Tibial artery (tissue), 4 donors: ENCODE data around the gene OR9I1.

Source experiments
- DNase-seq, 2 donors: peaks; one replicate each; pipeline ENCODE4 v3.0.0-alpha.2; 2019
- H3K27ac ChIP-seq, 2 donors: fragments of 200-600 bp; sonication (generic) in 1 of 2; 1 replicate in 1 of 2; 2 replicates in 1 of 2; pipeline ENCODE4 v1.5.1; 2018 to 2019; ENCODE audit warnings: mild to moderate bottlenecking in 1 of 2
- H3K27me3 ChIP-seq, 2 donors: fragments of 200-600 bp; sonication (generic) in 1 of 2; one replicate each; pipeline versions ENCODE4 v1.5.1 to v1.6.0; 2016 to 2019
- H3K36me3 ChIP-seq, 3 donors: fragments of 200-600 bp; sonication (generic) in 2 of 3; one replicate each; pipeline ENCODE4 v1.5.1; 2016 to 2019; ENCODE audit warnings: mild to moderate bottlenecking in 2 of 3
- H3K4me1 ChIP-seq, 4 donors: fragments of 200-600 bp; sonication (generic) in 2 of 4; 1 replicate in 3 of 4; 2 replicates in 1 of 4; pipeline ENCODE4 v1.5.1; 2016 to 2019
- H3K4me3 ChIP-seq, 2 donors: fragments of 200-600 bp; sonication (generic) in 1 of 2; 1 replicate in 1 of 2; 2 replicates in 1 of 2; pipeline ENCODE4 v1.5.1; 2018 to 2019; ENCODE audit warnings: mild to moderate bottlenecking in 2 of 2
- H3K9me3 ChIP-seq, 3 donors: fragments of 200-600 bp; sonication (generic) in 1 of 3; one replicate each; pipeline ENCODE4 v1.5.1; 2016 to 2019
- intact Hi-C: fragments of 100-400 bp; cut with DNase I; formaldehyde crosslinking; loops from one replicate; pipeline ENCODE4 v1.15.0; 2023; ENCODE audit warnings: low total_unique reads
- TF ChIP-seq, protein P1 (sequence below), 2 experiments: fragments of 200-600 bp in 1 of 2; fragments of 450-650 bp in 1 of 2; IDR thresholded peaks; one replicate each; pipeline ENCODE4 v1.5.1; 2017 to 2019; ENCODE audit warnings: antibody characterized with exemption in 2 of 2, mild to moderate bottlenecking in 1 of 2, moderate library complexity in 1 of 2

The OR9I1 gene

DNA sequence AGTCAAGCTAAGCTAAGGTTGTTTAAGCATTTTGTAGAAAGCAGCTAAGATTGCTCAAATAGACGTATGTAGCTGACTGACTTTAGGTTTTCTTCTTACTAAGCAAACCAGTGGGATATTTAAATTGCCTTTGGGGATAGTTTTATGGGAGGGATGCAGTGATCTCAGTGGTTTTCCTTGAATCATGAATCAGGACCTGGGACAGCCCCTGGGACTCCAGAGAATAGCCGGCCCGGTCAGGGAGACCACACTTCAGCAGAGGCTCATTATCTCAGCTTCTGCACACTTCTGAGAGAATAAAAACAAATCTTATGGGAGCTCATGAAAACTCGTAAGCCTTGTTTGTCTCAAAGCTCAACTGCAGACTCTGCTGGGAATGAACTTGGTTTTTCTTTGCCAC is at the start of gene OR9I1:
Gene OR9I1, minus strand, starts transcription at position 62 of the 400 bp plus-strand sequence. CDS start 6,086 bp downstream, outside the sequence.
- H3K4me1 ChIP-seq = no peaks in the 10 kb centered on the region
- no peak within 1 kb of the TSS for H3K4me3 ChIP-seq
- H3K9me3 ChIP-seq = no peaks in the 10 kb centered on the region
- H3K27me3 ChIP-seq = no peaks in the 10 kb centered on the region
- intact Hi-C loops = no loop called here
- H3K27ac ChIP-seq = no peak within 1 kb of the TSS
- DNase-seq = no peak
- TF ChIP-seq, protein P1, sequence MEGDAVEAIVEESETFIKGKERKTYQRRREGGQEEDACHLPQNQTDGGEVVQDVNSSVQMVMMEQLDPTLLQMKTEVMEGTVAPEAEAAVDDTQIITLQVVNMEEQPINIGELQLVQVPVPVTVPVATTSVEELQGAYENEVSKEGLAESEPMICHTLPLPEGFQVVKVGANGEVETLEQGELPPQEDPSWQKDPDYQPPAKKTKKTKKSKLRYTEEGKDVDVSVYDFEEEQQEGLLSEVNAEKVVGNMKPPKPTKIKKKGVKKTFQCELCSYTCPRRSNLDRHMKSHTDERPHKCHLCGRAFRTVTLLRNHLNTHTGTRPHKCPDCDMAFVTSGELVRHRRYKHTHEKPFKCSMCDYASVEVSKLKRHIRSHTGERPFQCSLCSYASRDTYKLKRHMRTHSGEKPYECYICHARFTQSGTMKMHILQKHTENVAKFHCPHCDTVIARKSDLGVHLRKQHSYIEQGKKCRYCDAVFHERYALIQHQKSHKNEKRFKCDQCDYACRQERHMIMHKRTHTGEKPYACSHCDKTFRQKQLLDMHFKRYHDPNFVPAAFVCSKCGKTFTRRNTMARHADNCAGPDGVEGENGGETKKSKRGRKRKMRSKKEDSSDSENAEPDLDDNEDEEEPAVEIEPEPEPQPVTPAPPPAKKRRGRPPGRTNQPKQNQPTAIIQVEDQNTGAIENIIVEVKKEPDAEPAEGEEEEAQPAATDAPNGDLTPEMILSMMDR (IDR thresholded peaks at IDR 0.05) = no peak
- no peaks in the 10 kb centered on the region for H3K36me3 ChIP-seq

GRCh38 chr11:58165504-58166106 is 40.3 kb upstream of the OR9I1 start:
- DNase-seq = no peak
- Histone ChIP-seq H3K27me3 (no peaks in the 10 kb centered on the region), H3K27ac (no peak overlapping the region)

GRCh38 chr11:58164990-58165389 is 39.7 kb upstream of the OR9I1 start:
- DNase-seq = no peak
- no peaks in the 10 kb centered on the region for H3K27me3 ChIP-seq
- no peak overlapping the region for H3K27ac ChIP-seq
- H3K4me3 ChIP-seq = no peak overlapping the region
- no peaks in the 10 kb centered on the region for H3K4me1 ChIP-seq
- H3K9me3 ChIP-seq = no peaks in the 10 kb centered on the region
- TF ChIP-seq, protein P1 (IDR thresholded peaks at IDR 0.05) = no peak
- intact Hi-C loops = no loop called here
- H3K36me3 ChIP-seq = no peaks in the 10 kb centered on the region

More at GRCh38 chr11:58165504-58166106, 40.3 kb upstream of the OR9I1 start:
- intact Hi-C loops = no loop called here
- no peak overlapping the region for H3K4me3 ChIP-seq
- H3K9me3 ChIP-seq = no peaks in the 10 kb centered on the region
- no peaks in the 10 kb centered on the region for H3K4me1 ChIP-seq
- no peaks in the 10 kb centered on the region for H3K36me3 ChIP-seq
- TF ChIP-seq, protein P1 (IDR thresholded peaks at IDR 0.05) = no peak

GRCh38 chr11:58164389-58164788 is 39.1 kb upstream of the OR9I1 start:
- Histone ChIP-seq H3K4me3 (no peak overlapping the region), H3K27ac (no peak overlapping the region), H3K9me3 (no peaks in the 10 kb centered on the region), H3K27me3 (no peaks in the 10 kb centered on the region), H3K4me1 (no peaks in the 10 kb centered on the region), H3K36me3 (no peaks in the 10 kb centered on the region)
- intact Hi-C loops = no loop called here
- DNase-seq = no peak
- TF ChIP-seq, protein P1 (IDR thresholded peaks at IDR 0.05) = no peak

GRCh38 chr11:58152781-58153180 is 27.5 kb upstream of the OR9I1 start:
- intact Hi-C loops = no loop called here
- H3K27me3 ChIP-seq = no peaks in the 10 kb centered on the region
- H3K27ac ChIP-seq = no peak overlapping the region
- DNase-seq = no peak
- TF ChIP-seq, protein P1 (IDR thresholded peaks at IDR 0.05) = no peak
- no peaks in the 10 kb centered on the region for H3K9me3 ChIP-seq
- no peaks in the 10 kb centered on the region for H3K4me1 ChIP-seq
- no peaks in the 10 kb centered on the region for H3K36me3 ChIP-seq
- H3K4me3 ChIP-seq = no peak overlapping the region

GRCh38 chr11:58142761-58143160 is 17.4 kb upstream of the OR9I1 start:
- no peak for DNase-seq
- Histone ChIP-seq H3K4me3 (no peak overlapping the region), H3K4me1 (no peaks in the 10 kb centered on the region), H3K9me3 (no peaks in the 10 kb centered on the region), H3K27ac (no peak overlapping the region), H3K36me3 (no peaks in the 10 kb centered on the region), H3K27me3 (no peaks in the 10 kb centered on the region)
- TF ChIP-seq, protein P1 (IDR thresholded peaks at IDR 0.05) = no peak
- intact Hi-C loops = no loop called here
